SHP77 treated with DMSO at 0.1 percent for 48 hours (cell line): Measurements from ENCODE around the gene SLC12A4.

ENCODE experiments used
- DNase-seq: peaks from one replicate; lab custom pipeline; 2025; lab: John Stamatoyannopoulos, UW

The SLC12A4 gene

GRCh38 chr16:67963292-67963661, 5.2 kb downstream of the SLC12A4 start:
- DNase-seq, result no peak

- DNase-seq, result no peak
Measured at GRCh38 chr16:67962135-67962534, 6.3 kb downstream of the SLC12A4 start.

- DNase-seq, result peak; percentile 86
Measured at GRCh38 chr16:67961551-67961957, 6.9 kb downstream of the SLC12A4 start.

GRCh38 chr16:67959536-67960329, 8.7 kb downstream of the SLC12A4 start:
- DNase-seq, result no peak

DNA sequence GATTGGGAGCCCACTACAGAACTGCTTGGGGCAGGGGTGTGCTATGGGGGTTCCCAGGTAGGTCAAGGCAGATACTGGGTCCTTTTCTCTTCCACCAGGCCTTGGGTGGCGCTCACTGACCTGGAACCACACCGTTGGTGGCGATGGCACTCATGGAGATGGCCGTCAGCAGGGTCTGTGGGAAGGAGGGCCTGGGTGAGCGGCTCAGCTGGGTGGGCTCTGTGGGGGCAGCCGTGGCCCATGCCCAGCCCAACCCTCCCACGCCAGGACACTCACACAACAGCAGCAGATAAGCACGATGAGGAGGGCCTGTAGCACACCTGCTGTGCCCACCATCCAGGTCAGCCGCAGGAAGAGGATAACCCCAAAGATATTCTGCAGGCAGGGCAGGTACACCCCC, 10.8 kb downstream of the SLC12A4 start:
- no peak for DNase-seq

- DNase-seq, result no peak
Measured at GRCh38 chr16:67954421-67955196, 13.8 kb downstream of the SLC12A4 start.

DNA sequence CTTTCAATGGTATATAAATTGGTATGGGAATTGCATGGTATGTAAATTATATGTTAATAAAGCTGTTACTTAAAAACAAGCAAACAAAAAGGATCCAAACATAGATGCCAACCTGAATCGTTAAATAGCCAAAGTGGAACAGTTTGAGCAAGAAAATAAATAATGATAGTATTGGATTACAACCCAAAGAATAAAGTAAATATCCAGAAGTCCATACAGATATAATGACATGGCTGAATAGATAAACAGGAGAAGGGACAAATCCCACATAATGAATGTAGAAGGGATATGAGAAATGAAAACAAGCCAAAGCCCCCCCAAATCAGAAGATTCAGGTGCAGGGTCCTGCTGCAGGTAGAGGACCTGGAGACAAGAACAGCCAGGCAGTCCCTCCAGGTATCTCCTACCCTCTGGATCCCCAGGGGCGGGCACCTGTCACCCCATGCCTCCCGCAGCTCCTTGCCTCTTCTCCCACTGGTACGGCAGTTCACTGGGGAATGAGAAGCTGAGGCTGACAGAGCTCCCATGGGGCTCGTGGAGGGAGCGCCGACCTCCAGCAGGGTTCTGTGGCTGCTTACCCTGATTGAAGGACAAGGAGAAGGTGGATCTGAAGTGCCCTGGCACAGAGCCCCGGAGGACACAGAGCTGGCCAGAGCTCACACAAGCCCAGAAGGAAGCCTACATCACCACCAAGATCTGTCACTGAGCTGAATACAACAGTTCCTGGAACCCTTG, 14.6 kb downstream of the SLC12A4 start:
- no peak for DNase-seq

DNA sequence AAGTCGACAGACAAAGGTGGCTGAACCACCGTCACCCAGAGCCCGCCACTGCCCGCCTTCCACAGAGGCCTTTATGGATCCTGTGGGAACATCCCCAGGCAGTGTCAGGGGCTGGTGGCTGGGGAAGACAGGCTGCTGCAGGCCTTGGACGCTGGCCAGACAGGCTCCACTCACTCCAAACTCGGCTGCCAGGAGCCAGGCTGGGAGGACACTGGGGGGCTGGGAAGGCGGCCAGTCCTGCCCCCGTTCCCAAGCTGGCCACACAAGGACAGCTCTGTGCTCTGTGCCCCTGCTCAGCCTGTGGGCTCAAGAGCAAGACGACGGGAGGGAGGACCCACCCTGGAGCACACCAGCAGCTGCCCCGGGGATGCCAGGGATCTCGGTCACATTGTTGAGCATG, 17.0 kb downstream of the SLC12A4 start:
- no peak for DNase-seq

- DNase-seq, result no peak
Measured at GRCh38 chr16:67950335-67950843, 18.0 kb downstream of the SLC12A4 start.

DNA sequence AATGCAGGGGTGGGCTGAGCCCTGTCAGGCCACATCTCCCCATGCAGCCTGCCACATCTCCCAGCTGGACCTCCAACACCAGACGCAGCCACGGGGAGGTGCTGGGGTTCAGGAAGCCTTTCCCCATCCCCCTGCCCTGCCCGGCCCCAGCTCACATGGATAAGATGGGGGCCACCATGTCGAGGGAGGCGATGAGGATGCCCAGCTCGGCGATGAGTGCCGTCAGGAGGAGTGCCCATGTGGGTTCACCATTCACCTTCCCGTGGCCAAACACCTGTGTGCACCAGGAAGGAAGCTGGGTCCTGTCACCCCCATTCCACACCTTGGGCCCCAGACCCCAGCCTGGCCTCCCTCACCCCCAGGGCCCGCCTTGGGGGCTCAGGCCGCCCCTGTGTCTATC, 18.8 kb downstream of the SLC12A4 start:
- no peak for DNase-seq

DNA sequence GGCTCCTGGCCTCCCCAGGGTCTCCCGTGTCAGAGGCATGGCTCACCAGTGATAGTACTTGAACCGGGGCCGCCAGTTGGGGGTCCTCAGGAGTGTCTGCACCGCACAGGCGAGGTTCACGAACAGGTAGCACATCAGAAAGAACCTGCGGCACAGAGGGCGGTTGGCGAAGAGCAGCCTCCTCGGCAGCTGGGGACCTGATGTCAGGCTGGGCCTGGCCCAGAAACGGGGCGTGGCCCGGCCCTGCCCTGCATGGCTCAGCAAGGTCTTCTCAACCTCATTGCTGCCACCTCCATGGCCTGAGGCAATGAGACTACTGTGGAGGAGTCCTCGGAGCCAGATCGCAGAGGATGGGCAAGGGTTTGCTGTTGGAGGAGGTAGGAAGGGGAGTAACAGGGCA, 20.4 kb downstream of the SLC12A4 start:
- no peak for DNase-seq

GRCh38 chr16:67946966-67947558, 21.4 kb downstream of the SLC12A4 start:
- DNase-seq, result no peak

DNA sequence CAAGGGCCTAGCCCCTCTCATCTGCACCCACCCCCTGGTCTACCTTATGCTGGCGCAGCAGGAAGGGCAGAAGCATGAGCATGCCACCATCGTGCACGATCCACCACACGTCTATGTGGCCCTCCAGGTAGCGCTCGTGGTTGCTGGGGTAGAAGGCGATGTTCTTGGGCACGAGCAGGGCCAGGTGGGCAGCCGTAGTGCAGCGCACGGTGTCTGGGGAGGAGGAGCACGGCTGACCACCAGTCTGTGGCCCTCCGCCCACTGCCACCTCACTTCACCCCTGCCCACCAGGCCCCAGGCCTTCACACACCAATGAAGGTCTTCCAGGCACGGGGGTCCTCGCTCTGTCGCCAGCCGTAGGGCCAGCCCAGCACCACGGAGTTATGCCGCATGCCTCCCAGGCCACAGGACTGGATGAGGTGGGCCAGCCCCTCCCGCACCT, 22.3 kb downstream of the SLC12A4 start:
- DNase-seq, result no peak

DNA sequence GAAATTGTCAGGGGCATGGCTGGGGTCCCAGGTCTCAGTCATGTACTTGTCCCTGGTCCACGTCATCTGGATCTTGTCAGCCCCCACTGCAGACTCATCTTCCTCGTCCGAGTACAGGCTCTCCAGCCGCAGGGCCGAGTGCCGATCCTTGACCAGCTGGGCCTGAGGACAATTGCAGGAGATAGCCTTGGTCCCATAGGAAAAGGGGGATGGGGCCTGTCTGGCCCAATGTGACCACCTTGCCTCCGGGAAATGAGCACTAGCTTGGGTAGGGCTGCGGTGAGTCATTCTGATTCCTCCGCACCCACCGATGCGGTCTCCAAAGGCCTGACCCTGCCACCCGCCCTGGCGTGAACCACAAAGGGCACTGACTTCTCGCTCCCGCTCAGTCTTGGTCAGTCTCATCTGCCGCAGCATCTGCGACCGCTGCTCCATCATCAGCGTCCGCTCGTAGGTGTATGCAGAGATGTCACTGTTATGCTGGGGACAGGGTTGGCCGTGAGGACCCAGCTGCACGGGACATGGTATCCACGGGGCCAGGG, 23.0 kb downstream of the SLC12A4 start:
- no peak for DNase-seq

- DNase-seq, result no peak
Measured at GRCh38 chr16:67944690-67945391, 23.6 kb downstream of the SLC12A4 start.

DNA sequence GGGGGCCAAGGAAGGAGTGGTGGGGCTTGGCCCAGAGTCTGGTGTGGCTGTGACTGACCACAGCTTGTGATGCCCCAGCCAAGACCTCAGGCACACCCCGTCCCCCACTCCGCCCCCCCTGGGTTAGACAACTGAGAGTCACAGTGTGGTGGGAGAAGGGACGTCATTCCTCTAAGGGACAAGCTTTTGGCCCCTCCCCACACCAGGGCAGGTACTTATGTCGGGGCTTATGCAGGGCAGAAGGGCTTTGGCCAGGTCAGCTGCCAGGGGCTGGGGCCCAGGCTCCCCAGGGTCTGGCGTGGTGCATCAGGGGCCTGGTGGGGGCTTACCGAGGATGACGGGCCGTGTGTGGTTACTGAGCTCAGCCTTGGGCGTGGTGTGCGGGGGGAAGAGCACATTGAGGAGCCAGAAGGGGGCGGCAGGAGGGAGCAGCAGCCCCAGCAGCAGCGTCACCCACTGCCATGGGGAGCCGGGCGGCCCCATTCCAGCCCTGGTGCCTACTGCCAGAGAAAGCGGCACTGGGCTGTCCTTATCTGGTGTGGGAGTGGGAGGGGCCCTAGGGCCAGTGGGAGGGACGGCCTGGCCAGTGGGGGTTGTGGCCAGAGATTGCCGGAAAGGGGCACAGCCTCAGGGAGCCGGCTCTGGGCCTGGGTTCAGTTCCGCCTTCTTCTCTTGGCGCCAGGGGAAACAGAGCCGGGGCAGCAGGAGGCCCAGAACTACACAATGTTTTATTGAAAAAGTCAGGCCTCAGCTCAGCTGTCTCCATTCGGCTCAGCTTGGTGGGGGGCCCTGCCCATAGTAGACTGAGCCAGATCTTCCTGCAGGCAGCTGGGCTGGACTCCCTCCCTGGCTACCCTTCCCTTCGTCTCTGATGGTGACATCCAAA, 24.6 kb downstream of the SLC12A4 start, which contains the start of gene LCAT:
TSS of gene LCAT (minus strand) at position 502 of the 886 bp plus-strand sequence. CDS start at position 483, 19 bp downstream.
- no peak for DNase-seq

- no peak for DNase-seq
Measured at GRCh38 chr16:67943256-67943618, 25.2 kb downstream of the SLC12A4 start.

DNA sequence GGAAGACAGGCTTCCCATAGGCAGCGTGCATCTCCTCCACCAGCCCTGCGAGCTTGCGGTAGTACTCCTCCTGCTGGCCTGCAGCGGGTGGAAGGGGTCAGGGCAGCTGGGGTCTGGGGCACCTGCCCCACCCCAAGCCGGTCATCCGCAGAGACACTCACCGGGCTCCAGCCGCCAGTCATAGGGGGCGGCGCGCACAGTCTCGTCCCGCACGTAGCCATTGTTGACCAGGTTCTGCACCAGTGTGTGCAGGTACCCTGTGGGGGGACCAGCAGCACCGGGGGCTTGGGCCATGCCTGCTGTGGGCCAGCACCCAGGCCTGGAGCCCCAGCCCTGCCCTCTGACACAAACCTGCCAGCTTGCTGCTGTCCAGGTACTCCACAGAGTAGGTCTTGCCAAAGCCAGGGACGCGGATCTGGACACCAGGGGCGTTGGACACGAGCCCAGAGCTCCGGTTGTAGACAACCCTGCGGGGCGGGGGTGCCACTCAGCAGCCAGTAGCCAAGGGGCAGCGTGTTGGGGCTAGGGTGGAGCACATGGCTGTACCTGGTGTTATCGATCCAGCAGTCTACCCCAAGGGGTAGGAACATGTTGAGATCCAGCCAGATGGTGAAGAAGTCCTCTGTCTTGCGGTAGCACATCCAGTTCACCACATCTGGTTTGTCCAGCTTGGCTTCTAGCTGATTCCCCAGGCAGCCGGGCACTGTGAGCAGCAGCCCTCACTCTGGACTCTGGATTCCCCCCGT, 25.8 kb downstream of the SLC12A4 start:
- DNase-seq, result no peak

GRCh38 chr16:67942200-67942509, 26.3 kb downstream of the SLC12A4 start:
- DNase-seq, result no peak
